Prostate gland (tissue), 2 donors: ENCODE measurements around the gene TOB1. TPM values are rescaled to one million over a fixed set of nuclear protein-coding genes. Genes with fewer than 3 reads are reported as not detected.
A peak's percentile ranks its signal among the peaks of the same experiment; 100 is the strongest.

Experiments
- DNase-seq: peaks from one replicate; pipeline ENCODE4 v3.0.0-alpha.2; 2019; ENCODE audit warnings: low spot score
- H3K27ac ChIP-seq, 2 donors: fragments of 200-600 bp; sonication (generic); 2 replicates each; pipeline ENCODE4 v1.5.1; 2017 to 2019
- H3K27me3 ChIP-seq: fragments of 200-600 bp; sonication (generic); replicated peaks from 2 replicates; pipeline ENCODE4 v1.5.1; 2019; ENCODE audit not compliant: insufficient read depth
- H3K36me3 ChIP-seq, 2 donors: fragments of 200-600 bp; sonication (generic); 1 replicate in 1 of 2; 2 replicates in 1 of 2; pipeline versions ENCODE4 v1.5.1 to v1.8.1; 2017 to 2019
- H3K4me1 ChIP-seq: fragments of 200-600 bp; sonication (generic); replicated peaks from 2 replicates; pipeline ENCODE4 v1.5.1; 2019
- H3K4me3 ChIP-seq, 2 donors: fragments of 200-600 bp; sonication (generic); 2 replicates each; pipeline ENCODE4 v1.5.1; 2017 to 2019
- H3K9me3 ChIP-seq: fragments of 200-600 bp; sonication (generic); 2 replicates; pipeline ENCODE4 v1.5.1; 2017
- POLR2A ChIP-seq: fragments of 450-650 bp; IDR thresholded peaks from one replicate; pipeline ENCODE4 v1.6.1; 2016; ENCODE audit warnings: antibody characterized with exemption, mild to moderate bottlenecking
- POLR2AphosphoS5 ChIP-seq: sonication (generic); formaldehyde crosslinking; IDR thresholded peaks from one replicate; pipeline ENCODE4 v1.6.1; 2017; ENCODE audit warnings: antibody characterized with exemption
- WGBS: methylation state at CpG from one replicate; pipeline ENCODE4 v1.1.5; 2018; 5-methylcytosine and 5-hydroxymethylcytosine counted together
- intact Hi-C: fragments of 100-400 bp; cut with DNase I; formaldehyde crosslinking; loops from one replicate; pipeline ENCODE4 v1.14.2; 2022
- total RNA-seq, 2 donors: library from RNA; depleted of rRNA; stranded (reverse); fragments of >200 nt; gene quantifications; one replicate each; pipeline ENCODE4 v1.1.0, GENCODE V29; 2016
- TF ChIP-seq, protein P1 (sequence below), 4 experiments: fragments of 200-600 bp in 2 of 4; fragments of 450-650 bp in 2 of 4; sonication (generic) in 2 of 4; IDR thresholded peaks; 1 replicate in 3 of 4; 2 replicates in 1 of 4; pipeline ENCODE4 v1.5.1; 2016 to 2019; ENCODE audit warnings: antibody characterized with exemption in 4 of 4, mild to moderate bottlenecking in 2 of 4, moderate library complexity in 2 of 4

The TOB1 gene, protein sequence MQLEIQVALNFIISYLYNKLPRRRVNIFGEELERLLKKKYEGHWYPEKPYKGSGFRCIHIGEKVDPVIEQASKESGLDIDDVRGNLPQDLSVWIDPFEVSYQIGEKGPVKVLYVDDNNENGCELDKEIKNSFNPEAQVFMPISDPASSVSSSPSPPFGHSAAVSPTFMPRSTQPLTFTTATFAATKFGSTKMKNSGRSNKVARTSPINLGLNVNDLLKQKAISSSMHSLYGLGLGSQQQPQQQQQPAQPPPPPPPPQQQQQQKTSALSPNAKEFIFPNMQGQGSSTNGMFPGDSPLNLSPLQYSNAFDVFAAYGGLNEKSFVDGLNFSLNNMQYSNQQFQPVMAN
- 10 to 100 TPM; 37.1 to 64.7 TPM for total RNA-seq

DNA sequence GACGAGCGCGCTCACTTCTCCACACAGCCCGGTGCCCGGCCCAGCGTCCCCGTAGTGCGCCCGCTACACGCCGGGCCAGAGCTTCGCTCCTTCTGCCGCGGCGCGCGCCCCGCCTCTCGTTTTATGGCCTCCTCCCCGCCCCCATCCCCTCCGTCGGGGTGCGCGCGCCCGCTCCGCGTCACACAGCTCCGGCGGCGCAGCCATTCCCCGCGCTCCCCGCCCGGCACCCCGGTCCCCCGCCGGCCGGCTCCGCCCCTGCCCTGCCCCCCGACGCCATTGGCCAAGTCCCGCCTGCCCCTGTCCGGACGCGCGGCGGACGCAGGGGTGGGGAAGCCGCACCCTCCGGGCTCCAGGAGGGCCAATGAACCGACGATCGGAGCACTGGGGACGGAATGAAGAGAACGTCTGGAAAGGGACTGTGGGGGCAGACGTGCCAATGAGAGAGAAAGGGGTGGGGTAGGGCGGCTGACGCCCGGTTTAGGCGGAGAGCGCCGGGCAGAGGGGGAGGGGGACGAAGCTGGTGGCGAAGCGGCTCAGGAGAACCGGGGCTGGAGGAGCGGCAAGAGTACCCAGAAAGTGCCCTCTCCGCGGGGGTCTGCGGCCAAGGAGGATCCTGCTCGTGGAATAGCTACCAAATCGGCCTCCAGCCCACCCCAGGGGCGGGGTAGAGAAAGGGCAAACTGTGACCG lies at the start of gene TOB1:
Gene TOB1, minus strand, starts transcription at position 94 of the 689 bp plus-strand sequence. CDS start 2,337 bp downstream, outside the sequence.
- Histone ChIP-seq H3K9me3 (no peaks in the 10 kb centered on the region), H3K27me3 (no peaks in the 10 kb centered on the region), H3K4me3 (peak within 1 kb of the TSS; percentile 79 to 98), H3K4me1 (no peaks in the 10 kb centered on the region), H3K36me3 (no peaks in the 10 kb centered on the region), H3K27ac (peak within 1 kb of the TSS; percentile 100)
- intact Hi-C loops = loop anchor here (1.0 kb wide), 1 partner anchor 38 kb away; no protein-coding TSS in a partner anchor
- under 1% methylated on average over 49 of the region's 75 CpGs for WGBS
- TF ChIP-seq, protein P1, sequence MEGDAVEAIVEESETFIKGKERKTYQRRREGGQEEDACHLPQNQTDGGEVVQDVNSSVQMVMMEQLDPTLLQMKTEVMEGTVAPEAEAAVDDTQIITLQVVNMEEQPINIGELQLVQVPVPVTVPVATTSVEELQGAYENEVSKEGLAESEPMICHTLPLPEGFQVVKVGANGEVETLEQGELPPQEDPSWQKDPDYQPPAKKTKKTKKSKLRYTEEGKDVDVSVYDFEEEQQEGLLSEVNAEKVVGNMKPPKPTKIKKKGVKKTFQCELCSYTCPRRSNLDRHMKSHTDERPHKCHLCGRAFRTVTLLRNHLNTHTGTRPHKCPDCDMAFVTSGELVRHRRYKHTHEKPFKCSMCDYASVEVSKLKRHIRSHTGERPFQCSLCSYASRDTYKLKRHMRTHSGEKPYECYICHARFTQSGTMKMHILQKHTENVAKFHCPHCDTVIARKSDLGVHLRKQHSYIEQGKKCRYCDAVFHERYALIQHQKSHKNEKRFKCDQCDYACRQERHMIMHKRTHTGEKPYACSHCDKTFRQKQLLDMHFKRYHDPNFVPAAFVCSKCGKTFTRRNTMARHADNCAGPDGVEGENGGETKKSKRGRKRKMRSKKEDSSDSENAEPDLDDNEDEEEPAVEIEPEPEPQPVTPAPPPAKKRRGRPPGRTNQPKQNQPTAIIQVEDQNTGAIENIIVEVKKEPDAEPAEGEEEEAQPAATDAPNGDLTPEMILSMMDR (IDR thresholded peaks at IDR 0.05) = no peak
- peak; percentile 99 for TF ChIP-seq POLR2A
- peak; percentile 97 for TF ChIP-seq POLR2AphosphoS5
- peak; percentile 98 for DNase-seq

DNA sequence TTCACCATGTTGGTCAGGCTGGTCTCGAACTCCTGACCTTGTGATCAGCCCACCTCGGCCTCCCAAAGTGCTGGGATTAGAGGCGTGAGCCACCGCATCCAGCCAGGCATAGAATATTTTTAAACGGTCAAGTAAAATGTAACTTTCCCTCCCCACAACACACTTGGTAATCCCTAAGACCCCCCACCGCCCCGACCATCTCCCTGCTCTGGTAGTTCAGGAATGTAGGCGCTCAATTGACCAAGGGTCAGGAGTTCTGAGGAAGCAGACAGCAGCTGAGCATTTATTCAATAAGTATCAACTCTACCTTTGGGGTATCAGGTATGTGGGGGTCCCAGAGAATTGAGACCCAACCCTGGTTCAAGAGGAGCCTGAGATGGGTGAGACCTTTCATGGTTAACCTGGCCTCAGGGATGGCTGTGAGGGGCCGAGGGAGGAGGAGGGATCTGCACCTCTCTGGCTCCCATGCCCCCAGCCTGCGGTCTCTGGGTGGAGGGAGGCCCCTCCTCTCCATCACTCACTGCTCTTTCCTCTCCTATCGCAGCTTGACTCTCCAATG lies 48.4 kb upstream of the TOB1 start:
- Histone ChIP-seq H3K27me3 (no peaks in the 10 kb centered on the region), H3K36me3 (no peaks in the 10 kb centered on the region), H3K9me3 (no peaks in the 10 kb centered on the region), H3K4me1 (peaks cover 22% of the 10 kb centered on the region), H3K27ac (peak overlapping the region; percentile 73 to 86), H3K4me3 (no peak overlapping the region)
- TF ChIP-seq, protein P1 (IDR thresholded peaks at IDR 0.05) = no peak
- no peak for TF ChIP-seq POLR2A
- TF ChIP-seq POLR2AphosphoS5 = no peak
- WGBS = 88% methylated on average over 11 of the region's 11 CpGs
- DNase-seq = no peak
- intact Hi-C loops = no loop called here

DNA sequence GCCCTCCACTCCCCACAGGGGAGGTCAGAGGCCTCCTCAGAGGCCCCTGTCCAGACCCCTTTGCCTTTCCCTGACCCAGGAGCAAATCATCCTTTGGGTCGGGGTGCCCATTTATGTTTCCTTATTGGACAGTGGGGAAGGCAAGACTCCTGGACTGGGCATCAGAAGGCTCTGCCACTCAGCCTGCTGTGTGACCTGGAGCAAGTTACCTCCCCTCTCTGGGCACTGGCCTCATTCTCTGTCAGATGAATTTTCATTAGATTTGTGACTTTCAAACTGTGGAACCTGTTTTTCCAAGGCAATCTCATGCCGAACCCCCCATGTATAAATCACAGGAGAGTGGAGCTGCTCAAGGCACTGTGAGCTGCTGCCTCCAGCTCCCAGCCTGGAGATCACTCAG lies 47.0 kb upstream of the TOB1 start:
- WGBS = 71% methylated on average over 2 of the region's 2 CpGs
- Histone ChIP-seq H3K27me3 (no peaks in the 10 kb centered on the region), H3K4me1 (peaks cover 16% of the 10 kb centered on the region), H3K9me3 (no peaks in the 10 kb centered on the region), H3K4me3 (no peak overlapping the region), H3K27ac (no peak overlapping the region), H3K36me3 (no peaks in the 10 kb centered on the region)
- TF ChIP-seq POLR2A (no peak), POLR2AphosphoS5 (no peak)
- TF ChIP-seq, protein P1 (IDR thresholded peaks at IDR 0.05) = no peak
- DNase-seq = no peak
- intact Hi-C loops = no loop called here

DNA sequence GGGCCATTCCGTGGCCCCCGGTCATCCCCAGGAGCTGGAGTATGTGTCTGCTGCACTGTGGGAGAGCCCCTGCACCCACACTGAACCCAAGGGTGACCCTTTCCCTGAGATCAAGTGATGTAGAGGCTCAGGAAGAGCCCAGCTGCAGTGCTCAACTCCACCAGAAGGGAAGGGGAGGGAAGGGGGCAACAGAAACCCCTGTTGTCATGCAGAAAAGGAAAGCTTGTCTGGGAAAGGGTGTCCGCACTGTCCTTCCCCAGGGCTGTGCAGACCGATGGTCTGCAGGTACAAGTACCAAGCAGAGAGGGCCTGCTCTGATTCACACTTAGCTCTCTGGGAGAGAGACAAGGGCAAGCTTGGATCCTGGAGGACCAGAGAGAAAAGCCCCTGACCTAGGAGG lies 45.7 kb upstream of the TOB1 start:
- TF ChIP-seq, protein P1 (IDR thresholded peaks at IDR 0.05) = no peak
- no peak for TF ChIP-seq POLR2AphosphoS5
- no peak for TF ChIP-seq POLR2A
- intact Hi-C loops = no loop called here
- H3K9me3 ChIP-seq = no peaks in the 10 kb centered on the region
- WGBS = 89% methylated on average over 4 of the region's 4 CpGs
- DNase-seq = no peak
- H3K4me1 ChIP-seq = peaks cover 13% of the 10 kb centered on the region
- H3K4me3 ChIP-seq = no peak overlapping the region
- peak overlapping the region in 1 of 2 donors; percentile 89 for H3K27ac ChIP-seq
- no peaks in the 10 kb centered on the region for H3K36me3 ChIP-seq
- H3K27me3 ChIP-seq = no peaks in the 10 kb centered on the region
